SK-N-DZ (cell line): ENCODE results near the gene GTF2IRD1.
A peak's percentile ranks its signal among the peaks of the same experiment; 100 is the strongest.
"Not testable (repeated sequence)": the region's sequence is repeated elsewhere in the genome, so short reads cannot be mapped to it uniquely, and the experiment has no call there.

ENCODE experiments used
- DNase-seq: peaks from one replicate; pipeline ENCODE4 v3.0.0-alpha.2; 2015; ENCODE audit warnings: low spot score

The GTF2IRD1 gene

DNA sequence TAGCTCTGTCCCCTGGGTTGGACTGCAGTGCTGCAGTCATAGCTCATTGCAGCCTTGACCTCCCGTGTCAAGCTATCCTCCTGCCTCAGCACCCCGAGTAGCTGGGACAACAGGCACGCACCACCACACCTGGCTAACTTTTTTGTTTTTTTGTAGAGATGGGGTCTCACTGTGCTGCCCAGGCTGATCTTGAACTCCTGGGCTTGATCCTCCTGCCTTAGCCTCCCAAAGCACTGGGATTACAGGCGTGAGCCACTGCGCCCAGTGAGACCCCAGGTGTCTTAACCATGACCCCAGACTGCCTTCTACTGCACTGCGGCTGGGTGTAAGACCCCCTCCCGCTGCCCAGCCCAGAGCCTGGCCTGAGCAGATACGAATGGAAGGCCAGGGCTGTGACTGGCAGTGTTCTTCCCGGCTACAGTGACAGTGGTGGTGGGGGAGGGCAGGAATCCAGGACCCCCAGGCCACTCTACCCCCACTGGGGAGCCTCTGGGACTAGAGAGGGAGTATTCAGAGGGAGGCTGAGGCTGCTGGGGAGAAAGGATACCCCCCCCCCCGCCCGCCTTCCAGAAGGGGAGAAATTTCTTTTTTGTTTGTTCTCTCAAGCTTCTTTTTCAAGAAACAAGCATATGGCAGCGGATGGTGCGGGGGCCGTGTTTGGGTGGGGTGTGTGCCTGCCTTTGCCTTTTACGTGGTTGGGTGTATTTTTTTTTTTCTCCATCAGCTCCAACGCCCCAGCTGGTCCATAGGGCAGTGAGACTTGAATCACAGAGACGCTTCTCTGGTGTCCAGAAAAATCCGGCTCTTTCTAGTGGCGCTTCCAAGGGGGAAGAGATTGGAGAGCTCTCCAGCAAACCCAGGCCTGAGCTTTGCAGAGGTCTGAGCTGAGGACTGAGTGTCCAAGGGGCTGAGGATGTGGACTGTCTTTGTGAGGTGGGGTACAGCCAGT lies 36.6 kb downstream of the GTF2IRD1 start:
- no peak for DNase-seq

- not testable (repeated sequence) for DNase-seq
Observed at GRCh38 chr7:74491490-74491889, 37.8 kb downstream of the GTF2IRD1 start.

- no peak for DNase-seq
Observed at GRCh38 chr7:74493295-74493694, 39.6 kb downstream of the GTF2IRD1 start.

DNA sequence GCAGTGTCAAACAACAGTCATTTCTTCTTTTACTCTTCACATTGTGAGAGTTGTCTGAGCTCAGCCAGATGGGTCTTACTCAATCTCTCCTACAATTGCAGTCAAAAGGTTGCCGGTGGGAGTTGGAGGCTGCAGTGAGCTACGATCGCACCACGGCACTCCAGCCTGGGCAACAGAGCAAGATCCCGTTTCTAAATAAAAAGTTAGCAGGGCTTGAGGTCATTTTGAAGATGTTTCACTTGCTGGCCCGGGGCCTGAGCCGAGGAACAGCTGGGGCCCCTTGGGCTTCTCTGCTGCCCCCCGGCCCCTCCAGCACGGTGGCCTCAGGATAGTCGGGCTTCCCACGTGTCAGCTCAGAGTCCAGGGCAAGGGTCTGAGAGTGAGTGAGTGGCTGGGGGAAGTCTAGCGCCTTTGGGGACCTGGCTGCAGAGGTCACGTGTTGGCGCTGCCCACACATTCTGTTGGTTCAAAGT lies 40.4 kb downstream of the GTF2IRD1 start:
- DNase-seq: no peak

GRCh38 chr7:74495112-74496086 lies 41.7 kb downstream of the GTF2IRD1 start:
- no peak for DNase-seq

DNA sequence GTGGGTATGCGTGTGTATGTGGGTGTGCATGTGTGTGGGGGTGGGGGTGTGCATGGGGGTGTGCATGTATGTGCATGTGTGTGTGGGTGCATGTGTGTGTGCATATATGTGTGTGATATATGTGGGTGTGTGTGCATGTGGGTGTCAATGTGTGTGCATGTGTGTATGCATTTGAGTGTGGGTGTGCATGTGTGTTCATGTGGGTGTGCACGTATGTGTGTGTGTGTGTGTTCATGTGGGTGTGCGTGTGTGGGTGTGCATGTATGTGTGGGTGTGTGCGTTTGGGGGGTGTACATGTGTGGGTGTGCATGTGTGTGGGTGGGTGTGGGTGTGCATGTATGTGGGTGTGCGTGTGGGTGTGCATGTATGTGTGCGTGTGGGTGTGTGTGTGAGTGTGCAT lies 42.6 kb downstream of the GTF2IRD1 start:
- DNase-seq: no peak

GRCh38 chr7:74496773-74497172 lies 43.1 kb downstream of the GTF2IRD1 start:
- not testable (repeated sequence) for DNase-seq

DNA sequence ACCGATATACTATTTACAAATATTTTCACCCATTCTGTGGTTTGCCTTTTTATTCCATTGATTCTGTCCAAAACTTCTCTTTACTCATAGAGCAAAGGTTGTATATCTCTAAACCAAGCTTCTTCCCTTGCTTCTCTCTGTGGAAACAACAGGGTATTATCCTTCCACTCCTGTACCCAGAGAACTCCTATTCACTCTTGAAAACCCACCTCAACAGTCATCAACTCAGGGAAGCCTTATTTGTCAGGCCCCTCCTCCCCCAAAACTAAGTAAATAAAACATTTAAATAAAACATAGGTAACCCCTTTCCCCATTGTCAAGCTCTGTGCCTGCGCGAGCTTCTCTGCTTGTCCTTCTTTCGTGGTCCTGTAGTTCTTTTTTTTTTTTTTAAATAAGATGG lies 44.6 kb downstream of the GTF2IRD1 start:
- no peak for DNase-seq

GRCh38 chr7:74498996-74499834 lies 45.5 kb downstream of the GTF2IRD1 start:
- DNase-seq: no peak

- no peak for DNase-seq
Observed at GRCh38 chr7:74499835-74500388, 46.2 kb downstream of the GTF2IRD1 start.

GRCh38 chr7:74501298-74501697 lies 47.6 kb downstream of the GTF2IRD1 start:
- no peak for DNase-seq

GRCh38 chr7:74502216-74502891 lies 48.6 kb downstream of the GTF2IRD1 start:
- DNase-seq: no peak

- no peak for DNase-seq
Observed at GRCh38 chr7:74503061-74503460, 49.4 kb downstream of the GTF2IRD1 start.

- no peak for DNase-seq
Observed at GRCh38 chr7:74503943-74504342, 50.2 kb downstream of the GTF2IRD1 start.

- DNase-seq: peak; percentile 94
Observed at GRCh38 chr7:74505471-74506324, 52.0 kb downstream of the GTF2IRD1 start.

- DNase-seq: no peak
Observed at GRCh38 chr7:74506325-74506724, 52.6 kb downstream of the GTF2IRD1 start.

DNA sequence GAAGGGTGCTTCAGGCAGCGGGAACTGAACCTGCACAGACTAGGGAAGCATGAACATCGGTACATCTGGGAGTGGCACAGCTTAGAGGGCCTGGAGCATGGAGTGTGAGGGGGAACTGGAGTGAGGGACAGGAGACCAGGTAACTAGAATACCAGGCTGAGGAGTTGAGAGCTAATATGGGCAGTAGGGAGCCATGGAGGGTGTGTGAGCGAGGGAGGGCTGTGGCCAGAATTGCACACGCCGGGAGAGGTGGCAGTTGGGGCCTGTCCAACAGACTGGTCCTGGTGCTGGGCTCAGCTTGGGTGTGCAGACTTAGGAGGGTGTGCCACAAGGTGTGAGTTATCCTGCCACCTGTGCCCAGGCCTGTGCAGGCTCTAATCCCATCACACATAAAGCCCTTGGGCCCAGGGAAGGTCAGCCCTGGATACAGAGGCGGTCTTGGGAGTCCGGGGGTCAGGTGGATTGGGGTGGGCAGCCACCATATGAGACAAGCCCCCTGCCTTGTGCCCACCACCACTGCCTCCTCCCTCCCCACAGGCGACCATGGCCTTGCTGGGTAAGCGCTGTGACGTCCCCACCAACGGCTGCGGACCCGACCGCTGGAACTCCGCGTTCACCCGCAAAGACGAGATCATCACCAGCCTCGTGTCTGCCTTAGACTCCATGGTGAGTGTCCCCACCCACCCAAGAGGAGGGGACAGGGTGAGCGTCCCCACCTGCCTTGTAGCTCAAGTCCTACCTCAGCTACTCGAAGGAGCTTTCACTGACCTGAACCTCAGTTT lies 54.0 kb downstream of the GTF2IRD1 start:
- no peak for DNase-seq

DNA sequence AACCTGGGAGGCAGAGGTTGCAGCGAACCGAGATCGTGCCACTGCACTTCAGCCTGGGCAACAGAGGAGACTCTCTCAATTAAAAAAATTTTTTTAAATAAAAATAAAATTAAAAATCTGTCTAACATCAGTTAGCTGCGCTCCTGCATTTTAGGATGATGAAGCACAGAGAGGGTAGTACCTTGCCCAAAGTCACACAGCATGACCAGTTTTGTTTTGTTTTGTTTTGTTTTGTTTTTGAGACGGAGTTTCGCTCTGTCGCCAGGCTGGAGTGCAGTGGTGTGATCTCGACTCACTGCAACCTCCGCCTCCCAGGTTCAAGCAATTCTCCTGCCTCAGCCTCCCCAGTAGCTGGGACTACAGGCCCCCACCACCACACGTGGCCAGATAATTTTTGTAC lies 55.7 kb downstream of the GTF2IRD1 start:
- DNase-seq: not testable (repeated sequence)
